Measurements from ENCODE around the gene LRRC4C. TPM values are rescaled to one million over a fixed set of nuclear protein-coding genes. Genes with fewer than 3 reads are reported as not detected.

LRRC4C gene
- total RNA-seq, 4 donors from 2014 or later = 1.5 to 2.8 (median 1.7) TPM

- TF ChIP-seq POLR2AphosphoS5 (IDR thresholded peaks at IDR 0.05) (no peak), EP300 (IDR thresholded peaks at IDR 0.05) (no peak), POLR2A (IDR thresholded peaks at IDR 0.05) (no peak)
- no peaks in the 10 kb centered on the region for H3K9me3 ChIP-seq
- no peak overlapping the region for H3K4me3 ChIP-seq
- no peaks in the 10 kb centered on the region for H3K36me3 ChIP-seq
- no peak overlapping the region for H3K27ac ChIP-seq
- WGBS, 2 donors (ENCODE audit: low coverage in 1 of 2) = 71 to 90% methylated on average over 5 of the region's 5 CpGs
- H3K27me3 ChIP-seq = no peaks in the 10 kb centered on the region
- no peaks in the 10 kb centered on the region for H3K4me1 ChIP-seq
- no peak for ATAC-seq
Observed at GRCh38 chr11:41045266-41045665, 414.2 kb downstream of the LRRC4C start.

GRCh38 chr11:41044747-41045146 lies 414.7 kb downstream of the LRRC4C start:
- WGBS, 2 donors (ENCODE audit: low coverage in 1 of 2) = 70 to 81% methylated on average over 2 of the region's 2 CpGs
- TF ChIP-seq POLR2A (IDR thresholded peaks at IDR 0.05) = no peak
- TF ChIP-seq CTCF (IDR thresholded peaks at IDR 0.05) = no peak
- no peak for TF ChIP-seq EP300 (IDR thresholded peaks at IDR 0.05)
- TF ChIP-seq POLR2AphosphoS5 (IDR thresholded peaks at IDR 0.05) = no peak
- no peak for ATAC-seq
- Histone ChIP-seq H3K36me3 (no peaks in the 10 kb centered on the region), H3K9me3 (no peaks in the 10 kb centered on the region), H3K4me3 (no peak overlapping the region), H3K4me1 (no peaks in the 10 kb centered on the region), H3K27ac (no peak overlapping the region), H3K27me3 (no peaks in the 10 kb centered on the region)

GRCh38 chr11:41042688-41043087 lies 416.8 kb downstream of the LRRC4C start:
- no peaks in the 10 kb centered on the region for H3K4me1 ChIP-seq
- H3K9me3 ChIP-seq = no peaks in the 10 kb centered on the region
- no peak overlapping the region for H3K4me3 ChIP-seq
- WGBS, 2 donors (ENCODE audit: low coverage in 1 of 2) = 37 to 65% methylated on average over 2 to 3 of the region's 3 CpGs
- H3K27ac ChIP-seq = no peak overlapping the region
- H3K27me3 ChIP-seq = no peaks in the 10 kb centered on the region
- TF ChIP-seq POLR2A (IDR thresholded peaks at IDR 0.05) (no peak), POLR2AphosphoS5 (IDR thresholded peaks at IDR 0.05) (no peak), EP300 (IDR thresholded peaks at IDR 0.05) (no peak), CTCF (IDR thresholded peaks at IDR 0.05) (no peak)
- no peaks in the 10 kb centered on the region for H3K36me3 ChIP-seq
- ATAC-seq = no peak

GRCh38 chr11:41040474-41040873 lies 419.0 kb downstream of the LRRC4C start:
- H3K36me3 ChIP-seq = no peaks in the 10 kb centered on the region
- H3K4me1 ChIP-seq = no peaks in the 10 kb centered on the region
- H3K4me3 ChIP-seq = no peak overlapping the region
- H3K9me3 ChIP-seq = no peaks in the 10 kb centered on the region
- 63 to 64% methylated on average over 1 of the region's 1 CpG for WGBS, 2 donors (ENCODE audit: low coverage in 1 of 2)
- no peaks in the 10 kb centered on the region for H3K27me3 ChIP-seq
- TF ChIP-seq CTCF (IDR thresholded peaks at IDR 0.05) = no peak
- TF ChIP-seq POLR2AphosphoS5 (IDR thresholded peaks at IDR 0.05) = no peak
- no peak for TF ChIP-seq EP300 (IDR thresholded peaks at IDR 0.05)
- ATAC-seq = no peak
- no peak overlapping the region for H3K27ac ChIP-seq

- H3K27me3 ChIP-seq = no peaks in the 10 kb centered on the region
- no peaks in the 10 kb centered on the region for H3K9me3 ChIP-seq
- no peak for ATAC-seq
- no peak for TF ChIP-seq POLR2A (IDR thresholded peaks at IDR 0.05)
- no peak for TF ChIP-seq EP300 (IDR thresholded peaks at IDR 0.05)
- TF ChIP-seq POLR2AphosphoS5 (IDR thresholded peaks at IDR 0.05) = no peak
- TF ChIP-seq CTCF (IDR thresholded peaks at IDR 0.05) = no peak
- H3K4me1 ChIP-seq = no peaks in the 10 kb centered on the region
- no peak overlapping the region for H3K4me3 ChIP-seq
- no peak overlapping the region for H3K27ac ChIP-seq
- no peaks in the 10 kb centered on the region for H3K36me3 ChIP-seq
- 73 to 77% methylated on average over 2 to 8 of the region's 8 CpGs for WGBS, 2 donors (ENCODE audit: low coverage in 1 of 2)
Observed at GRCh38 chr11:41039592-41039991, 419.9 kb downstream of the LRRC4C start.

Data from gastroesophageal sphincter (tissue), 4 donors.